ENCODE measurements around the gene COASY.

- TF ChIP-seq CTCF (IDR thresholded peaks at IDR 0.05): no peak
- no peak for TF ChIP-seq POLR2A (IDR thresholded peaks at IDR 0.05)
Measured at GRCh38 chr17:42564815-42565522, 3.0 kb downstream of the COASY start.
